HG02759 (cell line): ENCODE measurements around the gene ACTN1.
"Not testable (repeated sequence)": the region's sequence is repeated elsewhere in the genome, so short reads cannot be mapped to it uniquely, and the experiment has no call there.

Experiments
- ATAC-seq: cut with Tn5 transposase; IDR thresholded peaks from one replicate; pipeline ENCODE4 v1.9.1; 2021; ENCODE audit warnings: mild to moderate bottlenecking, moderate library complexity; ENCODE audit not compliant: unreplicated experiment

The ACTN1 gene

DNA sequence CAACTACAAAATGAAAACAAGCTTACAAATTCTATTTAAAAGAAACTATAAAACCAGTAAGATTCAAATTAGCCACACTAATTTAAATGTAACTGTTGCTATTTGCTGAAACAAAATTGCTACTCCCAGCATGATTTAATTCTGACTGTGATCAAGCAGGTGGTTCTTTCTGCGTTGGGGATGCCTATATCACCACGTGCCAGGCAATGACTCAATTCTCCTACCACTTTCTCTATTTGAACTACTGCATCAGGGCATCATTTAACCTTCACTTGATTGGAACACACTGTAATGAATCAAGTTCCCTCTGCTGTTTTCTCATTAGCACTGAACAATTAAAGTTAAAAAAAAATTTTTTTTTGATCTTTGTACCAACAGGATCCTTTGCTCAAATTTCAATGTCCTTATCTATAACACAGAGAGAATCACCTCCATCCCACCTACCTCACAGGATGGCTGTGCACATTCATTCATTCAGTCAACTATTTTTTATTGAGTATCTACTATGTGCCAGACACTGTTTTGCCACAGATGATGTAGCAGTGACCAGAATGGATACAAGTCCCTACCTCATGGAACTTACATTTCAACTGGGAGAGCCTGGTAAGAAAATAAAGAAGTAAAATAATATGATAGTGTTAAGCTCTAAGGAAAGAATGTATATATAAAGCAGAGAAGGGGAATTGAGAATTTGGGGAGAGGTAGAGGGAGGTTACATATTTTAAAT is 8.0 kb upstream of the ACTN1 start:
- no peak for ATAC-seq

DNA sequence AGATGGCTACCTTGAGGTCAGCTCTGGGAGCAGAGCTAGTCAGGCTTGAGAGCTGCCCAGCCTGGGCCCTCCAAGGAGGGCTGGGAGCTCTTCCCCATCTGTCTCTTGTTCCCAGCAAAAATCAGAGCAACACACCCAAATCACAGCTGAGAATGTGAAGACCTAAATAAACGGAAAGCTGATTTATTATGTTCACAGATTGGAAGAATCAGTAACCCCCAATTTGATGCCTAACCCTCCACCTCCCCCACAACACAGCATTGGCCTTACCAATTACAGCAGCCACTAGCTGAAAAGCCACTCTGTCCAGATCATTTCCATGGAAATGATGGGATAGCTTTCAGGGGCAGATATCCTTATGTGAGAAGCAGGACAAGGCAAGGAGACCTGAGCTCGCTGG is 7.1 kb upstream of the ACTN1 start:
- no peak for ATAC-seq

DNA sequence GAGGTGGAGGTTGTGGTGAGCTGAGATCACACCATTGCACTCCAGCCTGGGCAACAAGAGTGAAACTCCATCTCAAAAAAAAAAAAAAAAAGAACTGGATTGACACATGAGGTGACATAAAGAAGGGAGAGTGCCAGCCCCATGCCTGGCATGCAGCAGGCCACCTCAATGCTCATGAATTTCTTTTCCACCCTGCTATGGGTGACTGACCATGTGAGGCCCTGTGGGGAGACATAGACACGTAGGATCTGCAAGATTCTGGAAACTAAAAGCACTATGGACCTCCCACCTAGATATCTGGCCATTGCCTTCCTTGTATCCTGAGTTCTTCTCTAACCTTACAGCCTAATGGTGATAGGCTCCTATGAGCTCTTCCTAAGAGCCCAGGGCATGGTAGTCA is 5.6 kb upstream of the ACTN1 start:
- no peak for ATAC-seq

DNA sequence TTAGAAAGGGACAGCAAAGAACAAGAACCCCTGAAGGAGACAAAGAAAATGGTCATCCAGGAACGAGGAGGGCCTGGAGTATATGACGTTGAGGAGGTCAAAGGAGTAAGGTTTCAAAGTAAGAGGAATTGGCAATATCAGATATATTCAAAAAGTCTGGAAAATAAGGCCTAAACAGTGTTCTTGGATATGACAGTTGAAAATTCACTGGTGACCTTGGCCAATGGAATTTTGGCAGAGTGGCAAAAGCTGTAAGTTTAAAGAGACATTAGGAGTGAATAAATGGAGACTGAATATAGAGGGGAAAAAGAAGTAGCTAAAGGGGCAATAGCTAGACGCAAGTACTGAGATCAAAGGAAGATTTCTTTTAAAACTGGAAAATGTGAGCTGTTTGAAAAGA is 4.1 kb upstream of the ACTN1 start:
- ATAC-seq = no peak

DNA sequence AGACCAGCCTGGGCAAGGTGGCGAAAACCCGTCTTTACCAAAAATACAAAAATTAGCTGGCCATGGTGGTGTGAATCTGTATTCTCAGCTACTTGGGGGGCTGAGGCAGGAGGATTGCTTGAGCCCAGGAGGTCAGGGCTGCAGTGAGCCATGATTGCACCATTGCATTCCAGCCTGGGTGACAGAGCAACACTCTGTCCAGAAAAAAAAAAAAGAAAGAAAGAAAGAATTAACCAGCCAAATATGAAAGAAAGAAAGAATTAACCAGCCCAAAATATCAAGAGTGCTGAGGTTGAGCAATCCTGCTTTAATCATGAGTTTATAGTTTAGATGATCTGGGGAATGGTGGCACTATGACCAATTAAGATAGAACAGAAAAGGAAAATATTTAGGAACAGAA is 3.5 kb upstream of the ACTN1 start:
- ATAC-seq = no peak

DNA sequence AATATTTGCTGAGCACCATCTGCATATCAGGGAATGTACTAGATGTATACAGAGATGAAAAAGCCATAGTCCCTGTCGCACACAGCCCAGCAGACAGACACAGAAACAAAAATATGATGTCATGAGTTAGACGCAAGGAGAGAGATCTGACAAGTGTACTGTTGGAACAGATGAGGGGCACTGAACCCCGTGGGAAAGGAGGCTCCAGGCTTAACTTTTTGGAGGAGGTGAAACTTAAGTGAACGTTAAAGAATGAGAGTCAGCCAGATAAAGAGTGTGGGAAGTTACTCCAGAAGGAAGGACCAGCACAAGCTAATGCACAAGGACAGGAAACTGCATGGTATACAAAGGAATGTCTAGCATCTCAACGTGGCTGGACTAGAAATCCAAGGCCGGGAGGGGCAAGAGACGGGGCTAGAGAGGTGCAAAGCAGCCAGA is 2.5 kb upstream of the ACTN1 start:
- ATAC-seq = no peak

DNA sequence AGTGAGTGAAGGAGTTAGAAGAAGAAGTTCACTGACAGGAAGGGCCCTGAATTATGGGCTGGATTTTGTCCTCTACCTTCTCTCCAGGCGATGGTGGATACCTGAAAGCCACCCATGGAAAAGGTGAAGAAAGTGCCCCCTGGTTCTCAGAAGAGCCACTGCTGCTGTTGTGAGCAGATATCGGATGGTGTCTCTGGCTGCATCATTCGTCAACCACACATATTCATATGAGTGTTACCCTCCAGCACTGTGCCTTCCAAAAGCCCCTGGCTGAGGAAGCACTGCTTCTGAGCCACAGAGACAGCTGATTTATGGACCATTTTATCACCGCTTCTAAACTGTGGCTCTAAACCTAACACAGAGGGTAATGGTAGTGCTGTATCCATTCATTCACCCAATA is 2.0 kb upstream of the ACTN1 start:
- ATAC-seq = no peak

DNA sequence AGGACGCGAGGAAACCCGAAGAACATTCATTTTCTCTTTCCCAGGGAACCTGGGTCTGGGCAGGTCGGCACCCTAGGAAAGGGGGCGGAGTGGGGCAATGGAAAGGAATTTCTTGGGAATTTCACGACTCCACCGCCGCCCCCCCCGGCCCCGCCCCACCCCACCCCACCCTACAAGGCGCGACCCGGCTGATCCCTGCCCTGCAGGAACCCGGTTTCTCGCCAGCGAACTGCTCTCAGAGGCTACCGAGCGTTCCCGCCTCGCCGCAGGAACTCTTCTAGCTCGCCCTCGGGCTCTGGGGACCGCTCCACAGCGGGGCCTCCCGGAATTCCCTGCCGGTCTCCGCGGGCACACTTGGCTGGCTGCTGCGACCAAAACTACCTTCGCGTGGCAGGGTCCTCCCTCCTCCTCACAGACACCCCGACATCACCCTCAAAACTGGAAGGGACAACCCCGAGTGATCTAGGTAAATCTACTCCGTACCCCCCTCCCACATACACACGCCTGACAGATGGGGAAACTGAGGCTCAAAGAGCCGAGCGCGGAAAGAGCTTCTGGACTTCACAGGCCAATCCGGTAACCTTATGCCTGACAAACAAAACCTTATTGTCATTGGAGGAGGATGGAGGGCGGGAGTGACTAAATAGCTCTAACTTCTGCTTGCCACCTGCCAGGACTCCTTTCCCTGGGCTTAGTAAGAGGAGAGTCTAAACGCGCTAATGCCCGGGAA is 785 bp upstream of the ACTN1 start:
- ATAC-seq = no peak

DNA sequence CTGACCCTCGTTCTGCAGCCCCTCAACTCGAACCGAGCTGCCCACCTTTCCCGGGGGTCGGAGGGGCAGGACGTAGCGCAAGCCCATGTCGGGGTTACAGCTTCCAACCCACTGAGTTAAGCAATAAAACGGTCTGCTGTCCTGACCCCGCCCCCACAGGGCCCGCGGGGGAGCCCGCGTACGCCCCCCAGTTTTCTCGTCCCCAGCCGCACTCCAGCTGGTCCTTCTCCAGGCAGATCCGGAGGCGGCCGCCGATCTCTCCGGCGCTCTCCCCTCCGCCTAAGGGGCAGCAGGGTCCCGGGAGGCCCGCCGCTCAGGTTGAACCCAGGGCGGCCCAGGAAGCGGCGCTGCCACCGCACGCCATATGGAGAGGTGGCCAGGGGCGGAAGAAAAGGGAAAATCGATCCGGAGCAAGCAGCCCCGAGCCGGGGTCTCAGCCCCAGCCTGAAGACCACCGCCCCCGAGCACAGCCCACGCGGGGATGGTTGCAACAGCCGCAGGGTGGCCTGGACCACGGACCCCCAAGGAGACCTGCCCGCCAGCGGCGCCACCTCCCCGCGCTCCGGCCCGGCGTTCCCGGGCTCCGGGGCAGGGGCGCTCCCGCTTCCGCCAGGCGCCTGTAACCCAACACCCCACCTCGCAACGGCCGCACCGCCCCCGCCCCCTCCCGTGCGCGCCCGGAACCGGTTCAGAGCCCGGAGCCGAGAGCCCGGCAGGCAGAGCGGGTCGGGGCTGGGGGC is 760 bp downstream of the ACTN1 start:
- ATAC-seq = peak; percentile 29

DNA sequence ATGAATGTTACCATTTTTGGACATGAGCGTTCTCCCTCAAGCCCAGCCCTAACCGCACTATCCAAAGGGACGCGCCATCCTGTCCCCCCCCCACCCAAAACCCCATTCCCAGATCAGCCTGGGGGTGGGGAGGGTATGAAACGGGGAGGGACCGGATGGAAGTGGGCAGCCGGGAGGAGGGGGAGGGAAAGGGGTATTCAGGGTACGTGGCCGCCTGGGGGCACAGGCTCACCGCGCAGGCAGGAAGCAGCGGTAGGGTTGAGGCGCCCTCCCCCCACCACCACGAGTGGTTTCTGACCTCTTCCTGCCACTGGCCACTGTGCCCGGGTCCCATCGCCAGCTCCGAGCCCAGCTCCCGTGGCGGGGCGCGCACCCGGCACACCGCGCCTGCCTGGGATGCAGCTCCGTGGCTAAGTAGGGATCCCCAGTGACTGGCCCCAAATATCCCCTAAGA is 1.4 kb downstream of the ACTN1 start:
- peak; percentile 42 for ATAC-seq

DNA sequence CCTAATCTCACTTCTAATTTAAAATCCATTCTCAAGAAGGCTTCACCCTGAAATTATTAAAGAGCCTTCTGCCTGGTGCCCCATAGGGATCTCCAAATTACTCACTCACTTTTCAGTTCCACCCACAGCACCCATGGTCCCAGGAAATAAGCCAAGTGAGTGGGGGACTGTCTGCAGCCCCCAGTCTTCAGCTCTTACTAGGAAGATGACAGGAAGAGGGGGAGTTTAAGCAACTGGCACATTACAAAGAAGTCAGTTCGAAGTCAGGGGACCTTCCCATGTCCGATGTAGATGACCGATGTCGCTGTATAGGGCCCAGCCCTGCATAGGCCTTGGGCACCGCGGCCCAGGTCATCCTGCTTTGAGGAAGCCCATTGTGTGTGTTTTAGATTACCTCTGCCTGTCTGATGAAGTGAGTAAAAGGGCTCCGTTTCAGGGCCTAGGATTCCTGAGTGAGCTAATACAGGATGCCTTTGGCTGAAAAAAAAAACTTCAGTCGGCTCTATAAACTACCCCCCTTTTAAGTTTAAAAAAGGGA is 1.9 kb downstream of the ACTN1 start:
- ATAC-seq = no peak

DNA sequence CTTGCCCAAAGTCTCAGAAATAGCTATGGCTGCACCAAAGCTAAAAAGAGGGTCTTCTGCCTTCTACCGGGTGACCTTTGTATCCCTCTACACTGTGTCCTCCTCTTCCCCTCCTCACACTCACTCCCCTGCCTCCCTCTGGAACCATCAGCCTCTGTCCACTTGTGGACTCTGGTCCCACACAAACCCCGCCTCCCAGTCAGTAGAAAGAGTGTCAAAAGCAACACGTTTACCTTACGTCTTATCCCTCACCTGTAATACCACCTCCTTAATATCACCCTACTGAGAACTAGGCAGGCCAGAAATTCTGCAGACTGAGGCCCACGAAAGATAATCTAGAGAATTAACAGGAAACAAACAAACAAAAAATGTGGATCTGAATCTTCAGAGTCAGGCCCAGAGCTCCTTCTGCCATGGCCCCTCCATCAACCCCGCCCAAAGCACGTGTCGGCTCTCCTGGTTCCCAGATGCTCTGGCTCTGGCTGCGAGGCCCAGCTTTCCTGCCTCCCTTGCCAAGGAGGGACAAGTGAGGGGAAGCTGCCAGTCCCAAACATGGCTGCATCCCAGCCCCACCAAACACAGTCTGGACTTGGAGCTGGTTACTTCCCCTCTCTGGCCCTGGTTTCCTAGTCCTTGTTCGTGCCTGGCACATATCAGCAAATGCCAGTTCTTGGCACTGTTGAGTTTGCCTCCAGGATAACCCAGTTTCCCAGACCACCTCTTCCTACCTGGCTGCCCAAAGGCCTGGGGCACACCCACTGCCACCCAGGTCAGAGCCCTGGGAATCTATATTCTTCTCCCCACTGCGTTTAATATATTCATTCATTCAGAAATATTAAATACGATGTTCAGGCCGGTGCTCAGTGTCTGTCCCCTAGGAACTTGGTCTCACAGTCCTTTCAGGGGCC is 2.7 kb downstream of the ACTN1 start:
- ATAC-seq = no peak

DNA sequence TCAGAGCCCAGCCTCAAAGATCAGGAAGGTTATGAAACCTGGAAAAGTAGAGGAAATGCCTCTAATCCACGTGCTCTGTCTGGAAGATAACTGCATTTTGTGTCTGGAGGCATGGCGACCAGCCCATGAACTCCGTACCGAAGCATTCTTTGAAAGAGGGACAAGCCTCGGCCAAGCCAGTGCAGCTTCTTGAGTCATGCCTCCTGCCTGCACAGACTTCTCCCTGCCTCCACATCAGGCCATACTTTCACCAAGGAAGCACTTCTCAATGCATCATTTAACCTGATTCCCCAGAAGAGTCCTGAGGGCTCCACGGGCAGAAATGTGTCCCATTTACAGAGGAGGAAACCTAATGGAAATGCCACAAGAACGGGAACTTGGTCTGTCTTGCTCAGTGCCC is 3.4 kb downstream of the ACTN1 start:
- ATAC-seq = no peak

DNA sequence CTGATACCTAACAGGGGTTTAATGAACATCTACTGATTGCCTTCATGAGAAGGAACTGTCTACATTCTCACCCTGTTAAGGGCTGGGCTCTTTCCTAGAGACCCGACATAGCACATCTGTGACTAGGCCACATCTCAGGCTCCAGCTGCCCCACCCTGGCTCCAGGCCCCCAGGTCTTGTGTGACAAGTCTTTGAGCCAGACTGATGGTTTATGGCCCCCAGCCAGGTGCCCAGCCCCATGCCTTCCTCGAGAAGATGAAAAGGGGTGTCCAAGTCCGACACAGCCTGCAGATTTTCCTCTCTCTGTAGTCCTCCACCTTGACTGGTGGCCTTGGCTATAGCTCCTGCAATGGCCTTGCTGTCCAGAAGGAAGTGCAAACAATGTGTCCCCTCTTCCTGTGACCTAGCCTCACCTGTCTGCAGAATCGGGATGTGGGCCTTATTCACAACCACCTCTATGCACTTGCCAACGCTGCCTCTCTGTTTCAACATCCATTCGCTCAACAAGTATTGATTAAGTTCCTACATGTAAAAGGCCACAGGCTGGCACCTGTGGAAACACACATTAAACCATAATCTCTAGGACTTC is 4.2 kb downstream of the ACTN1 start:
- no peak for ATAC-seq

DNA sequence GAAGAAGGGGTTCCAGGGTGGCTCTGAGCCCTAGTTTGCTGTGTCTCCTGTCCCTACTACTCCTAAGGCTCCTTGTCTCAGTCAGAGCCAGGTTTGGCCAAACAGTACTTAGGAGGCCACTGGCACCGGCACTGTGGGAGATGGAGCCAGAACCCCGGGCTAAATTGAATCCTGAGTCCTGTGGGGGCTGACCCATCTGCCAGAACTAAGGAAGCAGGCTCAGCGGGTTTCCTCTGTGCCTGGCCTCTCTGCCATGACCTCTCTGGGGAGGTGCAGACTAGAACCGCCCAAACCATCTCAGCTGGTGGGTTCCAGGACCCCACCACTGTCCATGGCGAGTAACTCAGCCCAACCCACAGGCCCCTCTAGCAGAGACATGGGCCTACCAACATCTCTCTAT is 5.5 kb downstream of the ACTN1 start:
- no peak for ATAC-seq

DNA sequence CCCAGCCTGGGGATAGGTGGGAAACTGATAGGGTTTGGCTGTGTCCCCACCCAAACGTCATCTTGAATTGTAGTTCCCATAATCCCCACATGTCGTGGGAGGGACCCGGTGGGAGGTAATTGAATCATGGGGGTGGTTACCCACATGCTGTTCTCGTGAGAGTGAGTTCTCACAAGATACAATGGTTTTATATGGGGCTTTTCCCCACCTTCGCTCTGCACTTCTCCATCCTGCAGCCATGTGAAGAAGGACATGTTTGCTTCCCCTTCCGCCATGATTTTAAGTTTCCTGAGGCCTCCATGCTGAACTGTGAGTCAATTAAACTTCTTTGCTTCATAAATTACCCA is 5.9 kb downstream of the ACTN1 start:
- ATAC-seq = not testable (repeated sequence)

DNA sequence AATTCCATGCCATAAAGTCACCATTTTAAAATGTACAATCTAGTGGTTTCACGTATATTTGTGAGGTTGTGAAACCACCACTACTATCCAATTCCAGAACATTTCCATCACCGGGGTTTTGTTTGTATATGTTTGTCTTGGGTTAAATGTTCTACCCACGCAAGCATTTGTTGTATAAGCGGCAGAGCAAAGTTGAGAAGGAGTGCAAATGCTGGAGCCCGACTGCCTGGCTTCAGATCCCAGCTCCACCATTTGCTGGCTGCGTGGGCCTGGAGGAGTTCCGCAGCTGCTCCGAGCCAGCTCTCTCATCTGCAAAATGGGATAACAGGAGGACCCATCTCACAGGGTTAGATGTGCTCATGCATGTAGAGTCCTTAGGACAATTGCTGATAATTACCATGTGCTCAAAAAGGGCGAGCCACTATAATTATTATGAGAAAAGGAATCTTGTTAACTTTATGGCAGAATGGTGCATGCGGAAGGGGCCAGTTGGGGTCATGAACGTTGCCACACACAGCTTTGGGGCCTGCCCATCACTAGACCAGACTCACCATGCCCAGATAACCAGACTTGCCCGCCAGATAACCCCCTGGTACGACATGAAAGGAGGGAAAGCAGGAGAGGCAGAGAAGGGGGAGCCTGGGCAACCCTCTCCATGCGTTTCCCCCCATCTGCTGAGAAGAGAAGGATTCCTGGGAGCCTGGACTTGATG is 6.4 kb downstream of the ACTN1 start:
- ATAC-seq = no peak

DNA sequence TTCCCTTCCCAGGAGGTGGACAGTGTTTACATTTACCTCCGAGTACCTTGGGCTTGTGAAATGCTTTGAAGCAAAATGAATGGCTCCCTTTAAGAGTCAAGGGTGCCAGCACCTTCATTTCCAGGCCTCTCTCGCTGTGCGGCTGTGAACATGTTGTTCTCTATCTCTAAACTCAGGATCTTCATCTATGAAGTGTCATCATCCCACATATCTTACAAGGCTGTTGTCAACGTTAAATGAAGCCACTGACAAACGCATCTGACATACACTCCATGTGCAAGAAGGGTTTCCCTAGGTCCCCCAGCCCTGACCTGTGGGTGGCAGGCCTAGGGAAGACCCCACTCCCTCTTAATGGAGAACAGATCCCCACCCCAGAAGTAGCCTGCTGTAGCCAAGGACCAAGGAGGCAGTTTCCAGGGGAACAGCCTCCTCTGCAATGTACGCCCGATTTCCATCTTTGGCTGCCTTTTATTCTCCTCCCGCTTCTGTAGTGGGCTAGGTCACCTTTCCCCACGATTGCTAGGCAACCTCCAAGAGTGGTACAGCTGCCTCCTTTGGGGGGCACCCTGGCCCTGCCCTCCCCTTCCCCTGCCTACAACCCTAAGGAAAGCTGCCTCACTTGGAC is 7.6 kb downstream of the ACTN1 start:
- ATAC-seq = no peak

DNA sequence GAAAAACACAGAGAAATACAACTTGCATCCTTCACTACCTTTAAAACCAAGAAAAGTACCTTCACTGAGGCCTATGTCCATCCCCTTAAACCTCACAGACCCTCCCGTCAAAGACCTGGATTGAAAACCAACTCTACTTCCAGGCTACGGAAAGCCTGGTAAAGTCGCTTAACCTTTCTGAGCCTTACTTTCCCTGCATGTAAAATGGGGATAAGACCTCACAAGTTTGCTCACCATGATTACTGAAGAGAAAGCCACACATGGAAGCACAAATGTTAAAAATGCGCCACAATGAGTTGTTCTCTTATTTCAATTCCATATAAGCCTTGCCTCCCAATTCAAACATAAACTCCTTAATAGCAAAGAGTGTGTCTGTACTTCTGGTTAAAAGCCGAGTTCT is 8.4 kb downstream of the ACTN1 start:
- no peak for ATAC-seq
